ENCODE results near the gene TRIM44. TPM values are rescaled to one million over a fixed set of nuclear protein-coding genes. Genes with fewer than 3 reads are reported as not detected.

Gene TRIM44
- total RNA-seq, 1 experiment from 2014 or later = 33.4 TPM

DNA sequence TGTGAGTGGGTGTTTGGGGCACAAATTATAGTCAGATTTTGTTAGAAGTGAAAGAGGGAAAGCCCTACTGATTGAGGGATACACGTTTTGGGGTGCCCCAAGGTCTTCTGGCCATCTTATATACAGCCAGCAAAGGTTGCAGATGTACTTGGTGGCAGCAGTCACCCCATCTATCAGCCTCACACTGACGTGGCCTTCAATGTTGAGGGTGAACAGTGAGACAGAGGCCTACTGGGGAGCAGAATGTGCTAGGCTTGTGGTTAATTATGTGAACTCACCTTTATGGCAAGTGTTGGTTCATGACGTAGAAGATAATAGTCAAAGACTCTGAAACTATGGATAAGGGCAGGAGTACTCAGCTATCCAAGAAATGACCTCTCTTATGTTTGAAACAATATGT is 121.2 kb downstream of the TRIM44 start:
- DNase-seq (ENCODE audit: low read depth, low spot score) (no peak), ATAC-seq (no peak)
- Histone ChIP-seq H3K27ac (ENCODE audit: low read depth, low read length) (no peak overlapping the region), H3K4me1 (ENCODE audit: control insufficient read depth in 1 of 2, insufficient read depth in 2 of 2, low read length in 2 of 2) (peaks cover 0 to 4% of the 10 kb centered on the region in 2 experiments; a peak in 1 of 4 replicates), H3K9me3 (ENCODE audit: control insufficient read depth in 1 of 2, insufficient read depth in 1 of 2, low read depth in 1 of 2, low read length in 2 of 2) (0 out of 4 replicates have a peak, but pooled peaks cover 0 to 3% of the 10 kb centered on the region in 2 experiments), H3K27me3 (ENCODE audit: insufficient read depth, low read length) (no peaks in the 10 kb centered on the region), H3K4me2 (ENCODE audit: low read length) (no peak overlapping the region), H4K20me1 (ENCODE audit: insufficient read depth) (no peaks in the 10 kb centered on the region), H3K79me2 (ENCODE audit: insufficient read depth, low read length) (no peaks in the 10 kb centered on the region), H3K9ac (ENCODE audit: low read length) (no peak overlapping the region), H3K4me3 (replicated peaks in 1 of 2; ENCODE audit: low read depth in 1 of 2, low read length in 2 of 2) (no peak overlapping the region), H3K36me3 (ENCODE audit: control insufficient read depth in 1 of 2, insufficient read depth in 2 of 2, low read length in 2 of 2) (no peaks in the 10 kb centered on the region), H3K9me2 (ENCODE audit: insufficient read depth) (no peaks in the 10 kb centered on the region), H2AFZ (ENCODE audit: low read depth, low read length, poor library complexity, severe bottlenecking) (no peak overlapping the region)
- TF ChIP-seq YY1 (IDR thresholded peaks at IDR 0.05; ENCODE audit: extremely low read depth, insufficient replicate concordance, low read depth, low read length) = no peak
- no peak for TF ChIP-seq CEBPB (IDR thresholded peaks at IDR 0.05; ENCODE audit: low read depth)
- no peak for TF ChIP-seq ZFX (IDR thresholded peaks at IDR 0.05)
- TF ChIP-seq ATF3 (IDR thresholded peaks at IDR 0.05) = no peak
- TF ChIP-seq JUND (IDR thresholded peaks at IDR 0.05) = no peak
- no peak for TF ChIP-seq TCF7L2 (IDR thresholded peaks at IDR 0.05; ENCODE audit: borderline replicate concordance, extremely low read depth, insufficient read depth, insufficient read length)
- no peak for TF ChIP-seq ZNF274 (IDR thresholded peaks at IDR 0.05; ENCODE audit: low read depth, low read length)
- TF ChIP-seq FOSL1 (IDR thresholded peaks at IDR 0.05; ENCODE audit: low read depth) = no peak
- no peak for TF ChIP-seq SIN3A (IDR thresholded peaks at IDR 0.05; ENCODE audit: low read depth)
- TF ChIP-seq EZH2phosphoT487 (IDR thresholded peaks at IDR 0.05; ENCODE audit: borderline replicate concordance) = no peak
- TF ChIP-seq, protein P1, sequence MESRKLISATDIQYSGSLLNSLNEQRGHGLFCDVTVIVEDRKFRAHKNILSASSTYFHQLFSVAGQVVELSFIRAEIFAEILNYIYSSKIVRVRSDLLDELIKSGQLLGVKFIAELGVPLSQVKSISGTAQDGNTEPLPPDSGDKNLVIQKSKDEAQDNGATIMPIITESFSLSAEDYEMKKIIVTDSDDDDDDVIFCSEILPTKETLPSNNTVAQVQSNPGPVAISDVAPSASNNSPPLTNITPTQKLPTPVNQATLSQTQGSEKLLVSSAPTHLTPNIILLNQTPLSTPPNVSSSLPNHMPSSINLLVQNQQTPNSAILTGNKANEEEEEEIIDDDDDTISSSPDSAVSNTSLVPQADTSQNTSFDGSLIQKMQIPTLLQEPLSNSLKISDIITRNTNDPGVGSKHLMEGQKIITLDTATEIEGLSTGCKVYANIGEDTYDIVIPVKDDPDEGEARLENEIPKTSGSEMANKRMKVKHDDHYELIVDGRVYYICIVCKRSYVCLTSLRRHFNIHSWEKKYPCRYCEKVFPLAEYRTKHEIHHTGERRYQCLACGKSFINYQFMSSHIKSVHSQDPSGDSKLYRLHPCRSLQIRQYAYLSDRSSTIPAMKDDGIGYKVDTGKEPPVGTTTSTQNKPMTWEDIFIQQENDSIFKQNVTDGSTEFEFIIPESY (IDR thresholded peaks at IDR 0.05; ENCODE audit: extremely low read depth, insufficient replicate concordance, low read length) = no peak
- TF ChIP-seq ELF1 (IDR thresholded peaks at IDR 0.05; ENCODE audit: borderline replicate concordance, low read depth) = no peak
- TF ChIP-seq EZH2 (IDR thresholded peaks at IDR 0.05) = no peak
- no peak for TF ChIP-seq CTCF (IDR thresholded peaks at IDR 0.05 in 2 of 3, conservative IDR thresholded peaks at IDR 0.05 in 1 of 3; ENCODE audit: borderline replicate concordance in 1 of 3, insufficient read depth in 1 of 3, low read depth in 2 of 3, low read length in 2 of 3)
- TF ChIP-seq SP1 (IDR thresholded peaks at IDR 0.05; ENCODE audit: low read depth) = no peak
- POLR2A ChIA-PET = no interaction called here
- CTCF ChIA-PET = no interaction called here
- intact Hi-C loops (cut with micrococcal nuclease) = no loop called here
- RAD21 ChIA-PET (ENCODE audit: low non-redundant PET in 1 of 2, low total read pairs in 2 of 2, uncharacterized antibody in 2 of 2, unreplicated experiment in 2 of 2) = no interaction called here
- BruUV-seq (replicated peaks) = no TSS peak

Data from HCT116 (cell line).